PFSK-1 (cell line): ENCODE data around the gene TGM2.

Experiments
- FOXP2 ChIP-seq: optimal IDR thresholded peaks from 2 replicates; pipeline ENCODE3; 2011; ENCODE audit warnings: borderline replicate concordance, control low read depth, inconsistent platforms; ENCODE audit not compliant: insufficient read depth; ENCODE audit errors: extremely low read length, extremely low read depth
- POLR2AphosphoS5 ChIP-seq: IDR thresholded peaks from 2 replicates; pipeline ENCODE4 v1.6.1; 2012; ENCODE audit warnings: low read depth, mild to moderate bottlenecking, control low read depth, low read length, moderate library complexity
- REST ChIP-seq, 2 experiments: IDR thresholded peaks; 2 replicates each; pipeline versions ENCODE4 v1.6.1 to v1.8.0; 2011 to 2012; ENCODE audit warnings: low read depth in 2 of 2, low read length in 2 of 2, control low read depth in 1 of 2, inconsistent platforms in 1 of 2, mild to moderate bottlenecking in 1 of 2, moderate library complexity in 1 of 2; ENCODE audit not compliant: insufficient read depth in 1 of 2
- SIN3A ChIP-seq: IDR thresholded peaks from 2 replicates; pipeline ENCODE4 v1.6.1; 2012; ENCODE audit warnings: mild to moderate bottlenecking, low read length, moderate library complexity, borderline replicate concordance; ENCODE audit not compliant: insufficient read depth
- TAF1 ChIP-seq: IDR thresholded peaks from 2 replicates; pipeline ENCODE4 v1.6.1; 2012; ENCODE audit warnings: low read length, control low read depth, borderline replicate concordance; ENCODE audit not compliant: insufficient read depth

TGM2 gene

GRCh38 chr20:38132910-38133501 lies 32.1 kb downstream of the TGM2 start:
- TF ChIP-seq REST (IDR thresholded peaks at IDR 0.05; ENCODE audit: insufficient read depth in 1 of 2, low read depth in 2 of 2, low read length in 2 of 2): no peak
- no peak for TF ChIP-seq FOXP2
- no peak for TF ChIP-seq TAF1

- no peak for TF ChIP-seq SIN3A
- TF ChIP-seq FOXP2: no peak
- TF ChIP-seq REST (IDR thresholded peaks at IDR 0.05; ENCODE audit: insufficient read depth in 1 of 2, low read depth in 2 of 2, low read length in 2 of 2): no peak
- TF ChIP-seq TAF1: no peak
- TF ChIP-seq POLR2AphosphoS5: no peak
These were observed 32.7 kb downstream of the TGM2 start for GRCh38 chr20:38132156-38132909.

GRCh38 chr20:38131588-38132121 lies 33.4 kb downstream of the TGM2 start:
- TF ChIP-seq REST (IDR thresholded peaks at IDR 0.05; ENCODE audit: insufficient read depth in 1 of 2, low read depth in 2 of 2, low read length in 2 of 2): peak in 1 of 2 experiments; percentile 59; a peak in 1 of 4 replicates
- TF ChIP-seq POLR2AphosphoS5: no peak
- TF ChIP-seq TAF1: 0 out of 2 replicates have a peak, but pooled peaks have one; percentile 33
- TF ChIP-seq FOXP2: no peak
- TF ChIP-seq SIN3A: no peak

DNA sequence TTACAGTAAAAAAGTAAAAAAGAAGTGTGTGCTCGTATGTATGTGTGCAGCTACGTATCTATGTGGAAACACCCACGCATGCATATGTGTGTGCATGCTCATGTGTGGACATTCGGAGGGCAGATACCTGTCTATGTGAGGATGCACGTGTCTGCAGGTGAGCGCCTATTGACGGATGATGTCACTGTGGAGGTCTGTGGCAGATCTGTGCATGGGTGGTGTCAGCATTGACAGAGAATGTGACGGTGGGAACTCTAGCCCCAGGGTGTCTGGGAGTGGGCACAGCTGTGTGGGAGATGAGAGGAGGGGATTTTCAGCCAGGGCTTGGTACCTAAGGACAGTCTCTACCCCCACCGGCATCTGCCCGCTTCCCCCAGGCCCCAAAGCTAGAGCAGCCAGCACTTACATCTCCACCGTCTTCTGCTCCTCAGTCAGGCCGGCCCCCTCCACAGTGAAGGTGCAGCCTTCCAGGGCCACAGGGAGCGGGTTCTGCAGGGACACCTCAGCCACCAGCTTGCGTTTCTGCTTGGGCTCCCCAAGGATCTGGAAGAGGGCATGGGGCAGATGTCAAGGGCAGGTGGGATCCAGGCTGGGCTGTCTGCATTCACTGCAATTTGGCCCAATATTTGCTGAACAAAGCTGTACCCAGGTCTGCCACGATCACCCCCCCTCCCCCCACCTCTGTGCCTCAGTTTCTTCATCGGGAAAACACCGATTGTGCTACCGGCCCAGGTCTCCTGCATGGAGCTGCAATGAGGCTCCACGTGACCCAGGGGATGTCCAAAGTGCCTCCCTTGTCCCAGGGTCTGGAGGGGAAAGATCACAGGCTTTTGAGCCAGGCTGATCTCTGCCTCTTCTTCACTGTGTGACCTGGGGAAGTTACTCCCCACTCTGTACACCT lies 34.1 kb downstream of the TGM2 start:
- TF ChIP-seq SIN3A (no peak), POLR2AphosphoS5 (no peak), FOXP2 (no peak), REST (IDR thresholded peaks at IDR 0.05; ENCODE audit: insufficient read depth in 1 of 2, low read depth in 2 of 2, low read length in 2 of 2) (no peak)
